ENCODE results near the gene VOPP1.
"Not testable (repeated sequence)": the region's sequence is repeated elsewhere in the genome, so short reads cannot be mapped to it uniquely, and the experiment has no call there.

DNA sequence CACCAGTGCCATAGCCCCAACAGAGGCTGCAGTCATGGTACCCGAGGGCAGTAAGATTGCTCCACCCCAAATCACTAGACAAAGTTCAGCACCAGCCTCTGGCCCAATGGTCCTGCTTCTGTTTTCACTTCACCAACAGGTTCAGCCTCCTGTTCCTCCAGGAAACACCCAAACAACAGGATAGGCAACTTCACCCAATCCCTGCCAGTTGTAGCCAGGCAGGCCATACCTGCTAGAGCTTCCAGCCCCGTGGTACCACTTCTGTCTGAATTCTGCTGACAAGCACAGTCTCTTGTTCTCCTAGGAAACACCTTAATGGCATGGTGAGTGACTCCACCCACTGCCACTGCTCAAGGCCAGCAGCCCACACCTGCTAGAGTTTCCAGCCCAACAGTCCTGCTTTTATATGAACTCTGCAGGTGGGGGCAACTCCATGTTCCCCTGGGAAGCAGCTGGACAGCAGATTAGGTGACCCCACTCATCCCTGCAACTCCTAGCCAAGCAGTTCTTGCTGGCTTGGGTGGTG lies 25.0 kb upstream of the VOPP1 start:
- TF ChIP-seq, protein P1, sequence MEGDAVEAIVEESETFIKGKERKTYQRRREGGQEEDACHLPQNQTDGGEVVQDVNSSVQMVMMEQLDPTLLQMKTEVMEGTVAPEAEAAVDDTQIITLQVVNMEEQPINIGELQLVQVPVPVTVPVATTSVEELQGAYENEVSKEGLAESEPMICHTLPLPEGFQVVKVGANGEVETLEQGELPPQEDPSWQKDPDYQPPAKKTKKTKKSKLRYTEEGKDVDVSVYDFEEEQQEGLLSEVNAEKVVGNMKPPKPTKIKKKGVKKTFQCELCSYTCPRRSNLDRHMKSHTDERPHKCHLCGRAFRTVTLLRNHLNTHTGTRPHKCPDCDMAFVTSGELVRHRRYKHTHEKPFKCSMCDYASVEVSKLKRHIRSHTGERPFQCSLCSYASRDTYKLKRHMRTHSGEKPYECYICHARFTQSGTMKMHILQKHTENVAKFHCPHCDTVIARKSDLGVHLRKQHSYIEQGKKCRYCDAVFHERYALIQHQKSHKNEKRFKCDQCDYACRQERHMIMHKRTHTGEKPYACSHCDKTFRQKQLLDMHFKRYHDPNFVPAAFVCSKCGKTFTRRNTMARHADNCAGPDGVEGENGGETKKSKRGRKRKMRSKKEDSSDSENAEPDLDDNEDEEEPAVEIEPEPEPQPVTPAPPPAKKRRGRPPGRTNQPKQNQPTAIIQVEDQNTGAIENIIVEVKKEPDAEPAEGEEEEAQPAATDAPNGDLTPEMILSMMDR (IDR thresholded peaks at IDR 0.05) = not testable (repeated sequence)
- TF ChIP-seq POLR2A (IDR thresholded peaks at IDR 0.05) = not testable (repeated sequence)

Measured in ovary (tissue), 3 donors.